Body of pancreas (tissue), 4 donors: ENCODE results near the gene SLCO1A2.

Experiments used
- POLR2A ChIP-seq, 3 donors: fragments of 450-650 bp; IDR thresholded peaks; one replicate each; pipeline ENCODE4 v1.6.1; 2016; ENCODE audit warnings: antibody characterized with exemption in 3 of 3, mild to moderate bottlenecking in 2 of 3
- TF ChIP-seq, protein P1 (sequence below), 7 experiments: fragments of 450-650 bp in 4 of 7; fragments of 200-600 bp in 3 of 7; sonication (generic) in 3 of 7; IDR thresholded peaks; one replicate each; pipeline ENCODE4 v1.5.1; 2016 to 2019; ENCODE audit warnings: antibody characterized with exemption in 7 of 7

DNA sequence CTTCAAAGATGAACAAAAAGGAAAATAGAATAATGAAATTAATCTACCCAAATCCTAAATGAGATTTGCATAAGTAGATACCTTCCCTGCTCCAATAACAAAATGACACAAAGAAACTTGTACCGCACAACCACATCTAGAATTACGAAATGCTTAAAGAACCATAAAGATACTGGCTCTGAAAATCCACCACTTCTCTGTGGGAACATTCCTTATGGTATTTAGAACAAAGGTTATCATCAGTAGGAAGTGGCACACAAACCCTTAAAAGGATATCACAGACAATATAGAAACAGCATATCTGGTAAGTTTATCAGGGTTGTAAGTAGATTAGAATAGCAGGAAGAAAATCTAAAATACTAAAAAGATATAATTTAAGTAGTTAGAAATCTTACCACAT, 49.5 kb upstream of the SLCO1A2 start:
- TF ChIP-seq, protein P1, sequence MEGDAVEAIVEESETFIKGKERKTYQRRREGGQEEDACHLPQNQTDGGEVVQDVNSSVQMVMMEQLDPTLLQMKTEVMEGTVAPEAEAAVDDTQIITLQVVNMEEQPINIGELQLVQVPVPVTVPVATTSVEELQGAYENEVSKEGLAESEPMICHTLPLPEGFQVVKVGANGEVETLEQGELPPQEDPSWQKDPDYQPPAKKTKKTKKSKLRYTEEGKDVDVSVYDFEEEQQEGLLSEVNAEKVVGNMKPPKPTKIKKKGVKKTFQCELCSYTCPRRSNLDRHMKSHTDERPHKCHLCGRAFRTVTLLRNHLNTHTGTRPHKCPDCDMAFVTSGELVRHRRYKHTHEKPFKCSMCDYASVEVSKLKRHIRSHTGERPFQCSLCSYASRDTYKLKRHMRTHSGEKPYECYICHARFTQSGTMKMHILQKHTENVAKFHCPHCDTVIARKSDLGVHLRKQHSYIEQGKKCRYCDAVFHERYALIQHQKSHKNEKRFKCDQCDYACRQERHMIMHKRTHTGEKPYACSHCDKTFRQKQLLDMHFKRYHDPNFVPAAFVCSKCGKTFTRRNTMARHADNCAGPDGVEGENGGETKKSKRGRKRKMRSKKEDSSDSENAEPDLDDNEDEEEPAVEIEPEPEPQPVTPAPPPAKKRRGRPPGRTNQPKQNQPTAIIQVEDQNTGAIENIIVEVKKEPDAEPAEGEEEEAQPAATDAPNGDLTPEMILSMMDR (IDR thresholded peaks at IDR 0.05), result no peak
- TF ChIP-seq POLR2A (IDR thresholded peaks at IDR 0.05), result no peak
